Suprapubic skin (tissue), 4 donors: Measurements from ENCODE around the gene NCKAP5. TPM values are rescaled to one million over a fixed set of nuclear protein-coding genes. Genes with fewer than 3 reads are reported as not detected.

Experiments used
- DNase-seq, 2 donors: peaks; one replicate each; pipeline ENCODE4 v3.0.0-alpha.2; 2019; ENCODE audit warnings: low spot score in 2 of 2
- H3K27ac ChIP-seq: fragments of 200-600 bp; sonication (generic); one replicate; pipeline ENCODE4 v1.5.1; 2019
- H3K27me3 ChIP-seq: fragments of 200-600 bp; sonication (generic); one replicate; pipeline ENCODE4 v1.5.1; 2019
- H3K36me3 ChIP-seq: fragments of 200-600 bp; sonication (generic); one replicate; pipeline ENCODE4 v1.5.1; 2019
- H3K4me1 ChIP-seq: fragments of 200-600 bp; sonication (generic); one replicate; pipeline ENCODE4 v1.5.1; 2019
- H3K4me3 ChIP-seq: fragments of 200-600 bp; sonication (generic); one replicate; pipeline ENCODE4 v1.5.1; 2019; ENCODE audit warnings: mild to moderate bottlenecking
- H3K9me3 ChIP-seq: fragments of 200-600 bp; sonication (generic); one replicate; pipeline ENCODE4 v1.5.1; 2019
- EP300 ChIP-seq: sonication (generic); formaldehyde crosslinking; IDR thresholded peaks from one replicate; pipeline ENCODE4 v1.6.1; 2017; ENCODE audit warnings: antibody characterized with exemption
- POLR2A ChIP-seq, 2 donors: fragments of 450-650 bp; IDR thresholded peaks; one replicate each; pipeline ENCODE4 v1.6.1; 2017; ENCODE audit warnings: antibody characterized with exemption in 2 of 2, mild to moderate bottlenecking in 2 of 2, moderate library complexity in 2 of 2
- POLR2AphosphoS5 ChIP-seq, 3 donors: sonication (generic); formaldehyde crosslinking; IDR thresholded peaks; one replicate each; pipeline ENCODE4 v1.6.1; 2017; ENCODE audit warnings: antibody characterized with exemption in 3 of 3
- WGBS: methylation state at CpG from one replicate; pipeline ENCODE4 v1.1.5; 2018; 5-methylcytosine and 5-hydroxymethylcytosine counted together
- total RNA-seq, 4 donors: library from RNA; depleted of rRNA; stranded (reverse); fragments of >200 nt; gene quantifications; one replicate each; pipeline ENCODE4 v1.1.0, GENCODE V29; 2016
- TF ChIP-seq, protein P1 (sequence below), 2 donors: fragments of 200-600 bp in 1 of 2; fragments of 450-650 bp in 1 of 2; sonication (generic) in 1 of 2; IDR thresholded peaks; one replicate each; pipeline ENCODE4 v1.5.1; 2016 to 2019; ENCODE audit warnings: antibody characterized with exemption in 2 of 2, mild to moderate bottlenecking in 1 of 2, moderate library complexity in 1 of 2

The NCKAP5 gene
- total RNA-seq, 4 donors from 2014 or later = 2.8 to 6.4 (median 4.2) TPM

DNA sequence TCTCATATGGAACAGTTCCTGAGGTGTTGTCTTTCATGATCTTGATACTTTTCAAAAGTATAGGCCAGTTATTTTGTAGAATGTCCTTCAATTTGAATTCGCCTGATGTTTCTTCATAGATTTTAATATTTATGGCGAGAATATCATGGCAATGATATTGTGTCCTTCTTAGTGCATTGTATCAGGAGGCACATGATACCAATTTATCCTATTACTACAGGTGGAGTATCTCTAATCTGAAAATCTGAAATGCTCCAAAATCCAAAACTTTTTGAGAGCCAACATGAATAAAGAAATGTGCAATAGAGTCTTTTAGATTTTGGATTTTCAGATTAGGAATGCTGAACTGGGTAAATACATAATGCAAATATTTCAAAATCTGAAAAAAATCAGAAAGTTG lies 681.7 kb downstream of the NCKAP5 start:
- TF ChIP-seq, protein P1, sequence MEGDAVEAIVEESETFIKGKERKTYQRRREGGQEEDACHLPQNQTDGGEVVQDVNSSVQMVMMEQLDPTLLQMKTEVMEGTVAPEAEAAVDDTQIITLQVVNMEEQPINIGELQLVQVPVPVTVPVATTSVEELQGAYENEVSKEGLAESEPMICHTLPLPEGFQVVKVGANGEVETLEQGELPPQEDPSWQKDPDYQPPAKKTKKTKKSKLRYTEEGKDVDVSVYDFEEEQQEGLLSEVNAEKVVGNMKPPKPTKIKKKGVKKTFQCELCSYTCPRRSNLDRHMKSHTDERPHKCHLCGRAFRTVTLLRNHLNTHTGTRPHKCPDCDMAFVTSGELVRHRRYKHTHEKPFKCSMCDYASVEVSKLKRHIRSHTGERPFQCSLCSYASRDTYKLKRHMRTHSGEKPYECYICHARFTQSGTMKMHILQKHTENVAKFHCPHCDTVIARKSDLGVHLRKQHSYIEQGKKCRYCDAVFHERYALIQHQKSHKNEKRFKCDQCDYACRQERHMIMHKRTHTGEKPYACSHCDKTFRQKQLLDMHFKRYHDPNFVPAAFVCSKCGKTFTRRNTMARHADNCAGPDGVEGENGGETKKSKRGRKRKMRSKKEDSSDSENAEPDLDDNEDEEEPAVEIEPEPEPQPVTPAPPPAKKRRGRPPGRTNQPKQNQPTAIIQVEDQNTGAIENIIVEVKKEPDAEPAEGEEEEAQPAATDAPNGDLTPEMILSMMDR (IDR thresholded peaks at IDR 0.05) = no peak
- H3K27me3 ChIP-seq = no peaks in the 10 kb centered on the region
- H3K4me3 ChIP-seq = no peak overlapping the region
- no peak for DNase-seq
- WGBS = 98% methylated on average over 2 of the region's 2 CpGs
- no peaks in the 10 kb centered on the region for H3K4me1 ChIP-seq
- no peak overlapping the region for H3K27ac ChIP-seq
- no peaks in the 10 kb centered on the region for H3K36me3 ChIP-seq
- no peaks in the 10 kb centered on the region for H3K9me3 ChIP-seq

DNA sequence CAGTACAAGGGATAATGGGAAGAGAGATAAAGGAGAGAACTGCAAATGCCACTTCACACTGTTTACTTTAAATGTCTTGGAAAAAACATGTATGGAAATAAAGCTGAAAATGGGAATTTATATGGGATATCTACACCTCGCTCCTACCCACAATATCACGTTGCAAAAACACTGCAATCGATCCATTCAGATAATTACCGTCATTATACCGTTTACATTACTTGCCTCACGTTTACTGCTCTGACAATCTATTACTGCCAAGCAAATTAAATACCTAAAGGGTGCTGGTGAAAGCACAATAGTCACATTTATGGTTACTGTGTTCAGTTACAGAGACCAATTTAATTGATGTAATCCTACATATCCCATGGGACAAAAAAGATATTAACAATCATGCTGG lies 683.6 kb downstream of the NCKAP5 start:
- DNase-seq = no peak
- Histone ChIP-seq H3K27ac (no peak overlapping the region), H3K9me3 (no peaks in the 10 kb centered on the region), H3K4me3 (no peak overlapping the region), H3K27me3 (no peaks in the 10 kb centered on the region), H3K36me3 (no peaks in the 10 kb centered on the region), H3K4me1 (no peaks in the 10 kb centered on the region)
- no peak for TF ChIP-seq POLR2A (IDR thresholded peaks at IDR 0.05)
- no peak for TF ChIP-seq EP300
- TF ChIP-seq, protein P1 (IDR thresholded peaks at IDR 0.05) = no peak
- no peak for TF ChIP-seq POLR2AphosphoS5 (IDR thresholded peaks at IDR 0.05)
- WGBS = 80% methylated on average over 6 of the region's 6 CpGs

DNA sequence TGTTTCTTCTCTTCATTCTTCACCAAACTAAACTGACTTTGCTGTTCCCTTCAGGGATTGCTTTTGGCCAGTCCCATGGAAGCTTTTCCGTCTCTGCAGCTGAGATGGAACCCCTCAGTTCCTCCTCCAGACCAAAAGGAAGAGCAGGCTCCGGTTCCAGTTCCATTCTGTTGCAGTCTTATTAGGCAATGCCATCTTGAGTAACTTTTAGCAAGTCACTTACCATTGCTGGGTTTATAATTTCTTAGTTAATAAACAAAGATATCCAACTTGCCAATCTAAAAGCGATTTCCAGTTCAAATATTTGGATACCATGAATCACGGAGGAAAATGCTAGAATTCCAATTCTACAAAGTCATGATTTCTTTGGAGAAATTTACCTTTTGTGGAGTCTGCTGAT lies 684.0 kb downstream of the NCKAP5 start:
- Histone ChIP-seq H3K4me3 (no peak overlapping the region), H3K27me3 (no peaks in the 10 kb centered on the region), H3K9me3 (no peaks in the 10 kb centered on the region), H3K27ac (no peak overlapping the region), H3K4me1 (no peaks in the 10 kb centered on the region), H3K36me3 (no peaks in the 10 kb centered on the region)
- TF ChIP-seq EP300 = no peak
- TF ChIP-seq, protein P1 (IDR thresholded peaks at IDR 0.05) = no peak
- no peak for TF ChIP-seq POLR2AphosphoS5 (IDR thresholded peaks at IDR 0.05)
- TF ChIP-seq POLR2A (IDR thresholded peaks at IDR 0.05) = no peak
- no peak for DNase-seq
- 94% methylated on average over 4 of the region's 4 CpGs for WGBS

DNA sequence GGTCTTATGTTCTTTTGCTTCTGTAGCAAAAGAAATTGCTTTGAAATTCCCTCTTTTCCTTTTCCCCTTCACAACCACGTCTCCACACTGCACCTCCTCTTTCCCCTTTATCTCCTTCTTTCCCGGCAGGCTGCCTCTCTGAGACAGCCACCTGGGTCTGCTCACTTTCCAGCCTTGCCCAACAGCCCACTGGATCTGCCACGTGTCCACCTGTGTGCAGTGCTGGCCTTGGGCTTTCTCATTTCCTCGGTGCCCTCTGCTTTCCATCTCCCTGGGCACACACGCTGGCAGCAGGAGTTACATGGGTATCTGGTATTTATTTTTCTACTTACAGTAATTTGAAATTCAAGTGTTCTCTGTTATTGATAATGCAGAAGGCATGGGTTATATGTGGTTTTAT lies 684.8 kb downstream of the NCKAP5 start:
- Histone ChIP-seq H3K4me3 (no peak overlapping the region), H3K36me3 (no peaks in the 10 kb centered on the region), H3K27ac (no peak overlapping the region), H3K4me1 (no peaks in the 10 kb centered on the region), H3K27me3 (no peaks in the 10 kb centered on the region), H3K9me3 (no peaks in the 10 kb centered on the region)
- DNase-seq = no peak
- no peak for TF ChIP-seq POLR2AphosphoS5 (IDR thresholded peaks at IDR 0.05)
- 82% methylated on average over 5 of the region's 5 CpGs for WGBS

DNA sequence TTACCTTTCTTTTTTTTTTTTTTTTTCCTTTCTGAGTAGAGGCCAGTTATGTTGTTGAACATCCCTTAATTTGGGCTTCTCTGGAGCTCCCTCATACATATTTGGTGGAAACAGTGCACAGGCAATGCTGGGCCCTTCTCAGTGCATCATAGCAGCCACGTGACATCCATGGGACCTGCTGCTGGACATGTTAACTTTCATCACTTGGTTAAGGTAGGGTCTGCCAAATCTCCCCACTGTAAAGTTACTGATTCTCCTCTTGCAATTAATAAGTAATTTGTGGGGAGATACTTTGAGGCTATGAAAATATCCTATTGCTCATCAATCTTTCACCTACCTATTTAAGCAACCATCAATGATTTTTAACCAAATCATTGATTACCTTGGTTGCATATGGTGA lies 686.7 kb downstream of the NCKAP5 start:
- H3K27ac ChIP-seq = no peak overlapping the region
- H3K36me3 ChIP-seq = no peaks in the 10 kb centered on the region
- TF ChIP-seq, protein P1 (IDR thresholded peaks at IDR 0.05) = no peak
- TF ChIP-seq POLR2A (IDR thresholded peaks at IDR 0.05) (no peak), EP300 (no peak), POLR2AphosphoS5 (IDR thresholded peaks at IDR 0.05) (no peak)
- no peaks in the 10 kb centered on the region for H3K27me3 ChIP-seq
- 90% methylated on average over 1 of the region's 1 CpG for WGBS
- no peak for DNase-seq
- H3K9me3 ChIP-seq = no peaks in the 10 kb centered on the region
- no peak overlapping the region for H3K4me3 ChIP-seq
- H3K4me1 ChIP-seq = no peaks in the 10 kb centered on the region

DNA sequence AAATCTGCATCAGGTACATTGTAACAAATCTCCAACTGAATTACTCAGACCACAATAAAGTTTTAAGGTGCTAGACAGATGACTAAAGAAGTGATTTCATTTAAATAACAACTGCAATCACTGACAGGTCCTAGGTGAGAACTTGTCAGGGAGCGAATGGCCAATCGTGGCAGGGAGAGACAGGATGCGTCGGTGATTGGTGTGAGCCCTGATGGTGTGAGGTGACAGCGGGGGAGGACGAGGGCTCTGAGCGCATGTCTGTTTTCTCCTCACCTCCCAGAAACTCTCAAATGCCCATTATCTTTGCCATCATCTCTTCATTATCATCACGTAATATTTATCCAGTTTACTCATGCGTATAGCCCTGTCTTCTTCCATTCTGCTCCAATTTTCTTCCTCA lies 690.3 kb downstream of the NCKAP5 start:
- no peak overlapping the region for H3K4me3 ChIP-seq
- WGBS = 90% methylated on average over 9 of the region's 9 CpGs
- H3K27ac ChIP-seq = no peak overlapping the region
- no peaks in the 10 kb centered on the region for H3K4me1 ChIP-seq
- no peak for DNase-seq
- no peaks in the 10 kb centered on the region for H3K36me3 ChIP-seq
- TF ChIP-seq, protein P1 (IDR thresholded peaks at IDR 0.05) = no peak
- no peaks in the 10 kb centered on the region for H3K27me3 ChIP-seq
- H3K9me3 ChIP-seq = no peaks in the 10 kb centered on the region
